Cardiac ventricle fibroblast (primary cell): ENCODE results near the gene ZNF222. TPM values are rescaled to one million over a fixed set of nuclear protein-coding genes. Genes with fewer than 3 reads are reported as not detected.

Source experiments
- total RNA-seq: library from RNA; depleted of rRNA; stranded (reverse); fragments of >200 nt; gene quantifications from 2 replicates; pipeline ENCODE4 v1.2.3, GENCODE V29; 2015

Gene ZNF222
- total RNA-seq: 2.5 and 2.7 TPM in 2 replicates

GRCh38 chr19:44025217-44025936 lies at the start of gene ZNF222:
TSS of gene ZNF222 (plus strand) at chr19:44025379. CDS start at chr19:44025437, 58 bp downstream.

DNA sequence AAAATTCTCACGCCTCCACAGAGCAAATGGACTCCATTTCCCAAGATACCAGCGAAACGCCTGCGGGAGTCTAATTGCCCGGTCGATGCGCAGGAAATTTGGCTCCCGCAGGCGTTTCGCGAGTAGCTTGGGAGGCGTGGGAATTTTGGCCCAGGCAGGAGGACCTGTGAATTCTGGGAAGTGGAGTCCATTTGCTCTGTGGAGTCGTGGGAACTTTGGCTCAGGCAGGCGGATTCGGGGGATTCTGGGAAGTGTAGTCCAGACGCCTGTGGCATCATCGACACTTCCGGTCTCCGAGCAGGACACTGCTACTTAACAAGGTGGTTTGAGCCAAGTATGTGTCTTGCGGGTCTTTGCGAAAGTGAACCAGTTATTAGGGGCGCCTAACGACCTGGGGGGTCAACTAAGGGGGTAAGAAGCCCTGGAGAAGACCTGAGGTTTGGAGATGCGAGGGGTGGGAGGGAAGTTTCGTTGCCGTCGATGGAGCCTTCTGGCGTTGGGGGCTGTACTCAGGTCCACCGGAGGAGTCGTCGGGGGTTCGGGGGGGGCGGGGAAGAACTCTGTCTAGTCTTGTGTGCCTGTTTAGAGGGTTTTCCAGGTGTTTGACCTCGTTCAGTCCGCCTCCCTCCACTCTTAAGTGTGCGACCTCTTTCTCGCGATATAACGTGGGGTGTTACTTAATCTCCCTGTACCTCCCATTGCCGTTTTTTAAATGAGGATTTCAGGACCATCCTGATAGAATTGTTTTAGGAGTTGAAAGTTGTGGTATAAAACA lies 41.1 kb upstream of the ZNF222 start, which contains the start of gene ZNF155:
Gene ZNF155 (plus strand): TSS at position 277 of the 775 bp plus-strand sequence. CDS start 4,356 bp downstream, outside the sequence.

DNA sequence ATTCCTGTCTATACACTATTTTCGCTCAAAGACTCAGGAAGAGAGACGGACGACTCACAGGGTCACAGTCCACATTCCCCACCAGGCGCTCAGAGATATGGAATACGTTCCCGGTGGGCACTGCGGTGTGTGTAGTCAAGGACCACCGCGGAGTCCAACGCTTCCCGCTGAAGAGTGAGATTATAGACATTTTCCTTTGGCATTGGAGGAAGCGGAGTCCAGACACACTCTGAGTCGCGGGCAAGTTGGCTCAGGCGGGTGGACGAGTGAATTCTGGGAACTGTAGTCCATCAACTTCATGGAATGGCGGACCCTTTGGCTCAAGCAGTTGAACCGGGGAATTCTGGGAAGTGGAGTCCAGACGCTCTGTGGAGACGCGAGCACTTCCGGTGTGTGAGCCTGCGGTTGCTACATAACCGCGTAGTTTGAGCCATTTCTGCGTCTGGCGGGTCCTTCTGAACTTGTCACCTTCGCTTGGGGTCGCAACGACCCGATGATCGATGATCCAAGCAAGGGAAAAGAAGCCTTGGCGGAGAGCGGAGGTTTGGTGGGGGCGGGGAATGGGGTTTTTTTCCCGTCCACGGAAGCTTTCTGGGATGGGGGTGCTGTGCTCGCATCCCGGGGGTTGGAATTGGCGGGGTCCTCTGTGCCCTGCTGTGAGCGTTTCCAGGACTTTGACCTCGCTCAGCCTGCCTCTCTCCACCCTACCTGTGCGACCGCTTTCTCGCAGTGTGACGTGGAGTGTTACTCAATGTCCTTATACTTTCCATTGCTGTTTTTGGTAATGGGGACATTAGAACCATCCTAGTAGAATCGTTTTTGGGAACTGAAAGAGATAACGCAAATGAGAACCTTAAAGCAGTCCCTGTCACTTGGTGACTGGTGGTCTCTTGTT lies 22.4 kb upstream of the ZNF222 start, which contains the start of gene ZNF230:
Gene ZNF230 (plus strand): TSS at position 392 of the 895 bp plus-strand sequence. CDS start 4,122 bp downstream, outside the sequence.

DNA sequence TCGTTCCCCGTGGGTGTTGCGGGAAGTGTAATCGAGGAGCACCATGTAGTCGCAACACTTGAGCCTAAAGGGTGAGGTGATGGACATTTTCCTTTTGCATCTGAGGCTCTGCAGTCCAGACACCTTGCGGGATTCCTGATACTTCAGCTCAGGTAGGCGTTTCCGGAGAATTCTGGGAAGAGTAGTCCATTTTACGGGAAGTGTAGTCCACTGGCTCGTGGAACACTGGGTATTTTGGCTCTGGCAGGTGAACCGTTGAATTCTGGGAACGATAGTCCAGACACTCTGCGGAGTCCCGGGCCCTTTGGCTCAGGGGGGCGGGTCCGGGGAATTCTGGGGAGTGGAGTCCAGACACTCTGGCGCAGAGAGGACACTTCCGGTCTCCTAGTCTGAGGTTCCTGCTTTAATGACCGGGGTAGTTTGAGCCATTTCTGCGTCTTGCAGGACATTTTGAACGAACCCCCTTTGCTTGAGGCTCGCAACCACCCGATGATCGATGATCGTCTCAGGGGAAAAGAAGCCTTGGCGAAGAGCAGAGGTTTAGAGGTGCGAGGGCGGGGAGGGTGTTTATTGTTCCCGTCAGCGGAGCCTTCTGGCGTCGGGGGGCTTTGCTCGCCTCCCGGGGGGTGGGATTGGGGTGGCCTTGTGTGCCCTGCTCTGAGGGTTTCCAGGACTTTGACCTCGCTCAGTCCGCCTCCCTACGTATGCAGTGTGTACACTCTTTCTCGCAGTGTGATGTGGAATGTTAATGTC lies 26.6 kb downstream of the ZNF222 start, which contains the start of gene ZNF223:
Gene ZNF223 (plus strand): TSS at position 387 of the 753 bp plus-strand sequence. CDS start 3,141 bp downstream, outside the sequence.

GRCh38 chr19:44071824-44072542 lies 46.8 kb downstream of the ZNF222 start, which contains the start of gene ZNF284:
TSS of gene ZNF284 (plus strand) at chr19:44072159. CDS start at chr19:44076390, 4,231 bp downstream.

Other genes with a start within 250 kb of the ZNF222 start
- gene KCNN4, start 244.4 kb upstream of the ZNF222 start, total RNA-seq: not detected in 2 replicates
- 1.00 and 1.5 TPM in 2 replicates for gene LYPD5, start 222.9 kb upstream of the ZNF222 start, total RNA-seq
- 3.2 and 5.5 TPM in 2 replicates for gene ZNF283, start 198.1 kb upstream of the ZNF222 start, total RNA-seq
- gene ZNF404, start 141.4 kb upstream of the ZNF222 start, total RNA-seq: 1.7 and 2.4 TPM in 2 replicates
- gene ZNF45, start 90.1 kb upstream of the ZNF222 start, total RNA-seq: 4.8 and 11.5 TPM in 2 replicates
- gene ZNF221, start 74.2 kb upstream of the ZNF222 start, total RNA-seq: 7.6 and 10.6 TPM in 2 replicates
- 2.8 and 3.6 TPM in 2 replicates for gene ZNF155, start 41.2 kb upstream of the ZNF222 start, total RNA-seq
- 3.6 and 4.4 TPM in 2 replicates for gene ZNF230, start 22.4 kb upstream of the ZNF222 start, total RNA-seq
- 2.5 and 5.5 TPM in 2 replicates for gene ZNF223, start 26.7 kb downstream of the ZNF222 start, total RNA-seq
- 1.9 and 2.2 TPM in 2 replicates for gene ZNF284, start 46.8 kb downstream of the ZNF222 start, total RNA-seq
- 8.3 and 20.1 TPM in 2 replicates for gene ZNF224, start 69.0 kb downstream of the ZNF222 start, total RNA-seq
- 2.9 and 4.4 TPM in 2 replicates for gene ZNF225, start 88.0 kb downstream of the ZNF222 start, total RNA-seq
- 5.7 and 15.0 TPM in 2 replicates for gene ZNF234, start 116.2 kb downstream of the ZNF222 start, total RNA-seq
- 14.2 and 21.7 TPM in 2 replicates for gene ZNF226, start 139.7 kb downstream of the ZNF222 start, total RNA-seq
- gene ZNF227, start 187.2 kb downstream of the ZNF222 start, total RNA-seq: 15.5 and 17.9 TPM in 2 replicates
- gene ZNF233, start 234.5 kb downstream of the ZNF222 start, total RNA-seq: 0.10 and 0.25 TPM in 2 replicates